Activated naive CD4-positive, alpha-beta T cell treated with anti-CD3 and anti-CD28 coated beads, Interleukin-2, amount 50 U/mL, for 24 hours (primary cell): ENCODE measurements around the gene EPYC.

Experiments used
- H3K27ac Mint-ChIP-seq: one replicate; pipeline ENCODE4 v1.8.0; 2021; ENCODE audit warnings: mild to moderate bottlenecking, mixed read lengths
- H3K27me3 Mint-ChIP-seq: one replicate; pipeline ENCODE4 v1.8.0; 2021; ENCODE audit warnings: mixed read lengths
- H3K36me3 Mint-ChIP-seq: one replicate; pipeline ENCODE4 v1.8.0; 2021; ENCODE audit warnings: mixed read lengths
- H3K4me1 Mint-ChIP-seq: one replicate; pipeline ENCODE4 v1.8.0; 2021; ENCODE audit warnings: mixed read lengths
- H3K4me3 Mint-ChIP-seq: one replicate; pipeline ENCODE4 v1.8.0; 2021; ENCODE audit warnings: mild to moderate bottlenecking, mixed read lengths
- H3K9me3 Mint-ChIP-seq: one replicate; pipeline ENCODE4 v1.8.0; 2021; ENCODE audit warnings: mixed read lengths

The EPYC gene

GRCh38 chr12:91004872-91005271 lies at the start of gene EPYC:
EPYC (minus strand) TSS chr12:91004972; CDS start chr12:91002565, 2,407 bp downstream.
- Mint-ChIP-seq H3K27ac (no peak within 1 kb of the TSS), H3K9me3 (no peaks in the 10 kb centered on the region), H3K4me3 (no peak within 1 kb of the TSS)

GRCh38 chr12:91053951-91054715 lies 49.4 kb upstream of the EPYC start:
- Mint-ChIP-seq H3K4me1 (no peaks in the 10 kb centered on the region), H3K27ac (no peak overlapping the region), H3K36me3 (no peaks in the 10 kb centered on the region), H3K9me3 (no peaks in the 10 kb centered on the region), H3K4me3 (no peak overlapping the region), H3K27me3 (peaks cover 3% of the 10 kb centered on the region)

More at GRCh38 chr12:91004872-91005271, at the start of gene EPYC:
- Mint-ChIP-seq H3K36me3 (no peaks in the 10 kb centered on the region), H3K27me3 (no peaks in the 10 kb centered on the region), H3K4me1 (peaks cover 9% of the 10 kb centered on the region)

- no peaks in the 10 kb centered on the region for H3K4me1 Mint-ChIP-seq
- no peaks in the 10 kb centered on the region for H3K36me3 Mint-ChIP-seq
- peaks cover 3% of the 10 kb centered on the region for H3K27me3 Mint-ChIP-seq
- no peaks in the 10 kb centered on the region for H3K9me3 Mint-ChIP-seq
- H3K4me3 Mint-ChIP-seq: no peak overlapping the region
- H3K27ac Mint-ChIP-seq: no peak overlapping the region
These were observed 47.3 kb upstream of the EPYC start for GRCh38 chr12:91052026-91052425.

- Mint-ChIP-seq H3K36me3 (no peaks in the 10 kb centered on the region), H3K9me3 (no peaks in the 10 kb centered on the region), H3K27me3 (peaks cover 2% of the 10 kb centered on the region), H3K4me3 (no peak overlapping the region), H3K27ac (no peak overlapping the region), H3K4me1 (no peaks in the 10 kb centered on the region)
These were observed 39.8 kb upstream of the EPYC start for GRCh38 chr12:91044586-91044985.

- Mint-ChIP-seq H3K4me3 (no peak overlapping the region), H3K9me3 (no peaks in the 10 kb centered on the region), H3K27ac (no peak overlapping the region), H3K27me3 (peaks cover 2% of the 10 kb centered on the region), H3K4me1 (no peaks in the 10 kb centered on the region), H3K36me3 (no peaks in the 10 kb centered on the region)
These were observed 38.6 kb upstream of the EPYC start for GRCh38 chr12:91043408-91043807.

GRCh38 chr12:91040096-91040755 lies 35.5 kb upstream of the EPYC start:
- no peaks in the 10 kb centered on the region for H3K36me3 Mint-ChIP-seq
- no peak overlapping the region for H3K27ac Mint-ChIP-seq
- peaks cover 2% of the 10 kb centered on the region for H3K27me3 Mint-ChIP-seq
- H3K9me3 Mint-ChIP-seq: no peaks in the 10 kb centered on the region
- H3K4me1 Mint-ChIP-seq: no peaks in the 10 kb centered on the region
- H3K4me3 Mint-ChIP-seq: no peak overlapping the region

- Mint-ChIP-seq H3K27ac (no peak overlapping the region), H3K36me3 (no peaks in the 10 kb centered on the region), H3K4me3 (no peak overlapping the region), H3K9me3 (no peaks in the 10 kb centered on the region), H3K27me3 (no peaks in the 10 kb centered on the region), H3K4me1 (no peaks in the 10 kb centered on the region)
These were observed 32.5 kb upstream of the EPYC start for GRCh38 chr12:91037276-91037675.

GRCh38 chr12:91033251-91033650 lies 28.5 kb upstream of the EPYC start:
- Mint-ChIP-seq H3K36me3 (no peaks in the 10 kb centered on the region), H3K9me3 (no peaks in the 10 kb centered on the region), H3K27ac (no peak overlapping the region), H3K27me3 (no peaks in the 10 kb centered on the region), H3K4me3 (no peak overlapping the region), H3K4me1 (no peaks in the 10 kb centered on the region)

- Mint-ChIP-seq H3K4me1 (no peaks in the 10 kb centered on the region), H3K27ac (no peak overlapping the region), H3K36me3 (no peaks in the 10 kb centered on the region), H3K9me3 (no peaks in the 10 kb centered on the region), H3K27me3 (peaks cover 1% of the 10 kb centered on the region), H3K4me3 (no peak overlapping the region)
These were observed 18.7 kb upstream of the EPYC start for GRCh38 chr12:91023326-91024004.

- no peaks in the 10 kb centered on the region for H3K9me3 Mint-ChIP-seq
- no peaks in the 10 kb centered on the region for H3K36me3 Mint-ChIP-seq
- H3K4me3 Mint-ChIP-seq: no peak overlapping the region
- H3K27me3 Mint-ChIP-seq: peaks cover 1% of the 10 kb centered on the region
- H3K4me1 Mint-ChIP-seq: no peaks in the 10 kb centered on the region
- H3K27ac Mint-ChIP-seq: no peak overlapping the region
These were observed 16.3 kb upstream of the EPYC start for GRCh38 chr12:91021076-91021475.

- no peak overlapping the region for H3K4me3 Mint-ChIP-seq
- no peak overlapping the region for H3K27ac Mint-ChIP-seq
- H3K36me3 Mint-ChIP-seq: no peaks in the 10 kb centered on the region
- H3K4me1 Mint-ChIP-seq: no peaks in the 10 kb centered on the region
- H3K27me3 Mint-ChIP-seq: peaks cover 9% of the 10 kb centered on the region
- H3K9me3 Mint-ChIP-seq: no peaks in the 10 kb centered on the region
These were observed 14.7 kb upstream of the EPYC start for GRCh38 chr12:91019455-91019854.

- no peaks in the 10 kb centered on the region for H3K9me3 Mint-ChIP-seq
- no peak overlapping the region for H3K27ac Mint-ChIP-seq
- no peak overlapping the region for H3K4me3 Mint-ChIP-seq
- no peaks in the 10 kb centered on the region for H3K36me3 Mint-ChIP-seq
- H3K27me3 Mint-ChIP-seq: peaks cover 8% of the 10 kb centered on the region
- H3K4me1 Mint-ChIP-seq: no peaks in the 10 kb centered on the region
These were observed 12.9 kb upstream of the EPYC start for GRCh38 chr12:91017511-91018263.

- Mint-ChIP-seq H3K27me3 (peaks cover 8% of the 10 kb centered on the region), H3K4me3 (no peak overlapping the region), H3K36me3 (no peaks in the 10 kb centered on the region), H3K4me1 (no peaks in the 10 kb centered on the region), H3K9me3 (no peaks in the 10 kb centered on the region), H3K27ac (no peak overlapping the region)
These were observed 12.3 kb upstream of the EPYC start for GRCh38 chr12:91017043-91017442.

- Mint-ChIP-seq H3K36me3 (no peaks in the 10 kb centered on the region), H3K27ac (no peak overlapping the region), H3K9me3 (no peaks in the 10 kb centered on the region), H3K4me1 (peaks cover 9% of the 10 kb centered on the region), H3K27me3 (peaks cover 6% of the 10 kb centered on the region), H3K4me3 (no peak overlapping the region)
These were observed 4.7 kb upstream of the EPYC start for GRCh38 chr12:91009319-91009950.
